SK-N-SH (cell line): ENCODE results near the gene SGPL1. TPM values are rescaled to one million over a fixed set of nuclear protein-coding genes. Genes with fewer than 3 reads are reported as not detected.

Source experiments
- CTCF ChIA-PET: fragments of 300-600, 350-600 bp; formaldehyde crosslinking; extraction: SDS; loops from one replicate; lab custom pipeline; 2021; lab: Yijun Ruan, JAX
- POLR2A ChIA-PET: fragments of 350-600 bp; sonication (Branson Sonifier 250); formaldehyde crosslinking; extraction: SDS; loops from one replicate; lab custom pipeline; 2020; ENCODE audit warnings: antibody characterized with exemption, inconsistent platforms; lab: Yijun Ruan, JAX
- DNase-seq: peaks from one replicate; pipeline ENCODE4 v3.0.0; 2012
- H2AFZ ChIP-seq: fragments of 200-600 bp; sonication (generic); 2 replicates; pipeline ENCODE4 v1.8.1; 2016; ENCODE audit warnings: antibody characterized with exemption, mild to moderate bottlenecking, low read depth
- H3F3A ChIP-seq: fragments of 200-600 bp; sonication (generic); replicated peaks from 2 replicates; pipeline ENCODE3; 2016; ENCODE audit warnings: antibody characterized with exemption, mild to moderate bottlenecking; ENCODE audit not compliant: insufficient read depth
- H3K27ac ChIP-seq, 2 experiments: fragments of 200-500 bp in 1 of 2; fragments of 200-600 bp in 1 of 2; sonication (Bioruptor generic) in 1 of 2; sonication (generic), shearing (Covaris generic) in 1 of 2; 2 replicates each; pipeline versions ENCODE4 v1.5.1 to v1.6.1; 2014 to 2016; ENCODE audit warnings: low read depth in 2 of 2, inconsistent platforms in 1 of 2, low read length in 1 of 2, mild to moderate bottlenecking in 1 of 2, mixed read lengths in 1 of 2
- H3K27me3 ChIP-seq: fragments of 200-600 bp; sonication (generic), shearing (Covaris generic); 2 replicates; pipeline ENCODE4 v1.6.1; 2016; ENCODE audit warnings: mixed run types; ENCODE audit not compliant: insufficient read depth
- H3K36me3 ChIP-seq, 2 experiments: fragments of 200-500 bp in 1 of 2; fragments of 200-600 bp in 1 of 2; sonication (Bioruptor generic) in 1 of 2; sonication (generic) in 1 of 2; replicated peaks in 1 of 2; 2 replicates each; pipeline versions ENCODE3 to v1.5.1; 2014 to 2016; ENCODE audit warnings: low read length in 1 of 2, mild to moderate bottlenecking in 1 of 2; ENCODE audit not compliant: insufficient read depth in 2 of 2, control insufficient read depth in 1 of 2
- H3K4me1 ChIP-seq, 2 experiments: fragments of 200-500 bp in 1 of 2; fragments of 200-600 bp in 1 of 2; sonication (Bioruptor generic) in 1 of 2; sonication (generic), shearing (Covaris generic) in 1 of 2; 2 replicates each; pipeline versions ENCODE4 v1.5.1 to v1.6.1; 2014 to 2016; ENCODE audit warnings: low read depth in 1 of 2, low read length in 1 of 2, mixed run types in 1 of 2; ENCODE audit not compliant: insufficient read depth in 2 of 2, control insufficient read depth in 1 of 2
- H3K4me2 ChIP-seq: fragments of 200-600 bp; sonication (generic), shearing (Covaris generic); 2 replicates; pipeline ENCODE4 v1.6.1; 2017; ENCODE audit warnings: mixed run types
- H3K4me3 ChIP-seq, 2 experiments: fragments of 200-500 bp in 1 of 2; fragments of 200-600 bp in 1 of 2; sonication (Bioruptor generic) in 1 of 2; sonication (generic), shearing (Covaris generic) in 1 of 2; 2 replicates each; pipeline versions ENCODE4 v1.5.1 to v1.8.1; 2014 to 2016; ENCODE audit warnings: low read depth in 2 of 2, inconsistent platforms in 1 of 2, low read length in 1 of 2, mild to moderate bottlenecking in 1 of 2, mixed read lengths in 1 of 2, moderate library complexity in 1 of 2
- H3K79me2 ChIP-seq: fragments of 200-600 bp; sonication (generic); 2 replicates; pipeline ENCODE4 v1.8.1; 2017; ENCODE audit warnings: mild to moderate bottlenecking; ENCODE audit not compliant: insufficient read depth
- H3K9ac ChIP-seq: fragments of 200-600 bp; sonication (generic); 2 replicates; pipeline ENCODE4 v1.6.1; 2017; ENCODE audit warnings: mixed run types
- H3K9me2 ChIP-seq: fragments of 200-600 bp; sonication (generic); 2 replicates; pipeline ENCODE4 v1.6.1; 2017; ENCODE audit warnings: mixed run types
- H3K9me3 ChIP-seq: fragments of 200-600 bp; sonication (generic); 2 replicates; pipeline ENCODE4 v1.6.1; 2017; ENCODE audit warnings: mixed run types, mild to moderate bottlenecking, moderate library complexity
- H4K20me1 ChIP-seq: fragments of 200-600 bp; sonication (generic); 2 replicates; pipeline ENCODE4 v1.6.1; 2017; ENCODE audit warnings: mild to moderate bottlenecking, mixed run types; ENCODE audit not compliant: insufficient read depth
- CHD2 ChIP-seq: fragments of 150-350 bp; IDR thresholded peaks from 2 replicates; pipeline ENCODE4 v1.6.1; 2018; ENCODE audit warnings: low read length; ENCODE audit not compliant: partially characterized antibody
- EP300 ChIP-seq, 2 experiments: IDR thresholded peaks; 2 replicates each; pipeline versions ENCODE4 v1.4.0 to v1.6.1; 2012; ENCODE audit warnings: borderline replicate concordance in 1 of 2, low read depth in 1 of 2, low read length in 1 of 2
- FOSL2 ChIP-seq: IDR thresholded peaks from 2 replicates; pipeline ENCODE4 v1.4.0; 2012; ENCODE audit warnings: low read depth, mild to moderate bottlenecking, moderate library complexity, borderline replicate concordance
- FOXJ3 ChIP-seq: sonication (generic); formaldehyde crosslinking; IDR thresholded peaks from 2 replicates; pipeline ENCODE4 v1.5.1; 2020; ENCODE audit warnings: mild to moderate bottlenecking, missing genetic modification reagents
- FOXM1 ChIP-seq: IDR thresholded peaks from 2 replicates; pipeline ENCODE4 v1.4.0; 2012; ENCODE audit warnings: low read depth, mild to moderate bottlenecking
- GABPA ChIP-seq: IDR thresholded peaks from 2 replicates; pipeline ENCODE4 v1.4.0; 2012; ENCODE audit warnings: low read depth, mild to moderate bottlenecking
- MXI1 ChIP-seq: IDR thresholded peaks from 2 replicates; pipeline ENCODE4 v1.6.1; 2012; ENCODE audit warnings: mild to moderate bottlenecking, low read depth, low read length, improper control_type of control experiment
- NFIC ChIP-seq: IDR thresholded peaks from 2 replicates; pipeline ENCODE4 v1.4.0; 2012; ENCODE audit warnings: borderline replicate concordance
- NRF1 ChIP-seq: IDR thresholded peaks from 2 replicates; pipeline ENCODE4 v1.6.1; 2012; ENCODE audit warnings: low read depth, mild to moderate bottlenecking, low read length
- POLR2AphosphoS5 ChIP-seq: IDR thresholded peaks from 2 replicates; pipeline ENCODE4 v1.6.1; 2012; ENCODE audit warnings: low read depth, low read length
- RFX5 ChIP-seq: IDR thresholded peaks from 2 replicates; pipeline ENCODE4 v1.6.1; 2012; ENCODE audit warnings: mild to moderate bottlenecking, improper control_type of control experiment, low read length
- RXRA ChIP-seq: IDR thresholded peaks from 2 replicates; pipeline ENCODE4 v1.4.0; 2012; ENCODE audit warnings: low read depth, mild to moderate bottlenecking, borderline replicate concordance
- TCF12 ChIP-seq: IDR thresholded peaks from 2 replicates; pipeline ENCODE4 v1.4.0; 2012
- TEAD4 ChIP-seq: IDR thresholded peaks from 2 replicates; pipeline ENCODE4 v1.4.0; 2012; ENCODE audit warnings: mild to moderate bottlenecking, borderline replicate concordance; ENCODE audit not compliant: insufficient read depth
- YY1 ChIP-seq: IDR thresholded peaks from 2 replicates; pipeline ENCODE4 v1.4.0; 2012; ENCODE audit warnings: low read depth, mild to moderate bottlenecking
- WGBS: methylation state at CpG from one replicate; pipeline ENCODE4 v1.1.6; 2017; ENCODE audit warnings: low lambda C conversion rate; 5-methylcytosine and 5-hydroxymethylcytosine counted together
- polyA plus RNA-seq, 3 experiments: library from polyadenylated mRNA; depleted of rRNA; stranded (reverse); fragments of >200 nt; gene quantifications; 2 replicates each; pipeline ENCODE4 v1.2.3, GENCODE V29; 2012
- TF ChIP-seq, protein P1 (sequence below): IDR thresholded peaks from 2 replicates; pipeline ENCODE4 v1.4.0; 2012; ENCODE audit warnings: low read depth, borderline replicate concordance
- TF ChIP-seq, protein P2 (sequence below): IDR thresholded peaks from 2 replicates; pipeline ENCODE4 v1.4.0; 2012; ENCODE audit warnings: low read depth

SGPL1 gene
- polyA plus RNA-seq, 1 of the 3 experiments (the other 2 are of a cell fraction) = 11.8 TPM

DNA sequence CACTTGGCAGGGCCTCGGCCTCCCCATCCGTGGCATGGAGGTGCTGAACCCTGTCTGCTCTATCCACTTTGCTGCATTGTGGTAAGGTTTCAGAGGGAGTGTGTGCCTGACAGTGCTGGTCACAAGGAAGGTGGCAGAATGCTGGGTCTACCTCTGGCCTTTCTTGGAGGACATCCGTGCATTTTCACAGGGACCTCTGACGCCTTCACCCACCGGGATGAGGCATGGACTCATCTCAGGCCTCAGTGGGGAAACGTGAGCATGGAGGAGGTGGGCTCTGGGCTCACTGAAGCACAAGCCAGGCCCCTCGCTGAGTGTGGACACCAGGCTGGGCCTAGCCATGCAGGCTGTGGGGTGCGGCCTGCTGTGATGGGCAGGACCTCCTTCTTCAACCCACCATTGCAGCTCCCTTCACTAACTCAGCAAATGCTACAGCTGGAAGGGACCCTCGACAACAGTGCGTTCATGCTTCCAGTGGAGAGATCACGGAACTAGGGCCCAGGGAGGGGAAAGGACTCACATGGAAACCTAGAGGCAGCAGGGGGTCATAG, 39.2 kb upstream of the SGPL1 start:
- Histone ChIP-seq H2AFZ (no peak overlapping the region), H3K9me2 (no peaks in the 10 kb centered on the region), H3K27me3 (no peaks in the 10 kb centered on the region), H3K9ac (no peak overlapping the region), H3K36me3 (no peaks in the 10 kb centered on the region), H3K4me3 (no peak overlapping the region), H3F3A (no peaks in the 10 kb centered on the region), H3K9me3 (no peaks in the 10 kb centered on the region), H3K4me2 (no peak overlapping the region), H4K20me1 (no peaks in the 10 kb centered on the region), H3K4me1 (peaks cover 0 to 10% of the 10 kb centered on the region in 2 experiments; a peak in 1 of 4 replicates), H3K79me2 (no peaks in the 10 kb centered on the region), H3K27ac (no peak overlapping the region)
- no peak for TF ChIP-seq NRF1
- TF ChIP-seq RXRA = no peak
- no peak for TF ChIP-seq FOXM1
- no peak for TF ChIP-seq CHD2
- TF ChIP-seq TEAD4 = no peak
- TF ChIP-seq RFX5 = no peak
- TF ChIP-seq, protein P1, sequence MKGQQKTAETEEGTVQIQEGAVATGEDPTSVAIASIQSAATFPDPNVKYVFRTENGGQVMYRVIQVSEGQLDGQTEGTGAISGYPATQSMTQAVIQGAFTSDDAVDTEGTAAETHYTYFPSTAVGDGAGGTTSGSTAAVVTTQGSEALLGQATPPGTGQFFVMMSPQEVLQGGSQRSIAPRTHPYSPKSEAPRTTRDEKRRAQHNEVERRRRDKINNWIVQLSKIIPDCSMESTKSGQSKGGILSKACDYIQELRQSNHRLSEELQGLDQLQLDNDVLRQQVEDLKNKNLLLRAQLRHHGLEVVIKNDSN = no peak
- no peak for TF ChIP-seq YY1
- no peak for TF ChIP-seq POLR2AphosphoS5
- ChIA-PET CTCF (no interaction called here), POLR2A (no interaction called here)
- no peak for DNase-seq
- WGBS = 54% methylated on average over 6 of the region's 11 CpGs

DNA sequence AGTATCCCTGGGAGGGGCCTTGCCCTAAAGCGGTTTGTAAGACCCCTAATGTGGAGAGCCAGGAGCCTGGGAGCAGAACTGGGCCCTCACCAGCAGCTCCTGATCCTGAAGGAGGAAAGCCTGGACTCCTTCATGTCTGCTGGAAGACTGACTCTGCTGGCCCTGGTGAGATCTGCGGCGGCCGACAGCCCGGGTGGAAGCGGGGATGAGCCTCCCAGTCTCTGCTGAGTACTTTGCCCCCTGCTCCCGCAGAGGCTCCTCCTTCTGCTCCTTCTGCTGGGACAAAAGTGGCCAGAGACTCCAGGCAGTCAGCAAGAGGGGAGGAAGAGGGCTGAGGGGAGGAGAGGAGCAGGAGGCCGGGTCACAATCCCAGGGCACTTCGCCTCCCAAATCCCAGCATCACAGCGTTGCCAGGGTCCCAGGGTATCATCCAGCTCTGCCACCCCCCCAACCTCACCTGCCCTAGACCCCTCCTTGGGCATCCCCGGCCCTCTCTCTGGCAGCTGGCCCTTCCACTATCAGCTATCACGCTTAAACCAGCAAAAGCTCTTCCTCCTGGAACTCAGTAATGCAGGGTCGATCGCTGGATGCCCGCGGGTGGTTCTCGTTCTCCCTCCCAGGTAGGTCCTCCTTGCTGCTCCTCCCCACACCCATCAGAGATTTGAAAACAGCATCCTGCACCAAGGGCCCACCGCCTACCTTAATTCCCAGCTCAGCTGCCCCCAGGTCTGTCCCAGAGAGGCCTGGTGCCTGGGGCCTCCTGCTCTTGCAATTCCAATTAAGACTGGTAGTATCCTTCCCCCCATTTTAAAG, 38.5 kb upstream of the SGPL1 start:
- CTCF ChIA-PET = interaction anchor here (1.0 to 1.6 kb wide), 3 partner anchors 18 to 315 kb away, joined by 3 to 5 read pairs (median 3); no protein-coding TSS in a partner anchor
- DNase-seq = peak; percentile 15
- POLR2A ChIA-PET = no interaction called here

More for the DNA sequence above, 38.5 kb upstream of the SGPL1 start:
- Histone ChIP-seq H4K20me1 (no peaks in the 10 kb centered on the region), H3K9ac (no peak overlapping the region), H3F3A (no peaks in the 10 kb centered on the region), H3K9me3 (no peaks in the 10 kb centered on the region), H3K4me3 (no peak overlapping the region), H2AFZ (no peak overlapping the region), H3K4me2 (no peak overlapping the region), H3K36me3 (no peaks in the 10 kb centered on the region), H3K4me1 (peaks cover 0 to 10% of the 10 kb centered on the region in 2 experiments; a peak in 1 of 4 replicates), H3K9me2 (no peaks in the 10 kb centered on the region), H3K27ac (no peak overlapping the region), H3K27me3 (no peaks in the 10 kb centered on the region), H3K79me2 (no peaks in the 10 kb centered on the region)
- 77% methylated on average over 11 of the region's 18 CpGs for WGBS
- TF ChIP-seq GABPA (no peak), TEAD4 (no peak), EP300 (IDR thresholded peaks at IDR 0.05; ENCODE audit: borderline replicate concordance in 1 of 2, low read depth in 1 of 2, low read length in 1 of 2) (no peak), YY1 (no peak), FOSL2 (no peak), TCF12 (no peak), FOXJ3 (CRISPR knock-in tag) (no peak), POLR2AphosphoS5 (no peak), NFIC (no peak), MXI1 (no peak)
- TF ChIP-seq, protein P2, sequence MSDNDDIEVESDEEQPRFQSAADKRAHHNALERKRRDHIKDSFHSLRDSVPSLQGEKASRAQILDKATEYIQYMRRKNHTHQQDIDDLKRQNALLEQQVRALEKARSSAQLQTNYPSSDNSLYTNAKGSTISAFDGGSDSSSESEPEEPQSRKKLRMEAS = no peak
